Breast epithelium (tissue), 4 donors: ENCODE results near the gene MTHFD2L. TPM values are rescaled to one million over a fixed set of nuclear protein-coding genes. Genes with fewer than 3 reads are reported as not detected.
"Not testable (repeated sequence)": the region's sequence is repeated elsewhere in the genome, so short reads cannot be mapped to it uniquely, and the experiment has no call there.

ENCODE experiments used
- DNase-seq, 2 donors: peaks; one replicate each; pipeline ENCODE4 v3.0.0-alpha.2; 2019; ENCODE audit warnings: low spot score in 2 of 2
- H3K27ac ChIP-seq, 2 donors: fragments of 200-600 bp; sonication (generic) in 1 of 2; one replicate each; pipeline ENCODE4 v1.5.1; 2016 to 2019; ENCODE audit warnings: mild to moderate bottlenecking in 1 of 2
- H3K27me3 ChIP-seq, 2 donors: fragments of 200-600 bp; sonication (generic) in 1 of 2; one replicate each; pipeline versions ENCODE4 v1.5.1 to v1.6.0; 2017 to 2019; ENCODE audit warnings: control low read depth in 1 of 2, mild to moderate bottlenecking in 1 of 2
- H3K36me3 ChIP-seq: fragments of 200-600 bp; one replicate; pipeline ENCODE4 v1.5.1; 2019
- H3K4me1 ChIP-seq, 2 donors: fragments of 200-600 bp; sonication (generic); one replicate each; pipeline ENCODE4 v1.5.1; 2016 to 2019; ENCODE audit warnings: control low read depth in 1 of 2
- H3K4me3 ChIP-seq, 3 donors: fragments of 200-600 bp; sonication (generic); 1 replicate in 2 of 3; 2 replicates in 1 of 3; pipeline ENCODE4 v1.5.1; 2016 to 2019; ENCODE audit warnings: mild to moderate bottlenecking in 3 of 3, moderate library complexity in 2 of 3
- H3K9me3 ChIP-seq, 2 donors: fragments of 200-600 bp; sonication (generic) in 1 of 2; one replicate each; pipeline ENCODE4 v1.5.1; 2016 to 2019; ENCODE audit warnings: control low read depth in 1 of 2
- POLR2A ChIP-seq: fragments of 450-650 bp; IDR thresholded peaks from one replicate; pipeline ENCODE4 v1.6.1; 2016; ENCODE audit warnings: antibody characterized with exemption, mild to moderate bottlenecking, moderate library complexity
- POLR2AphosphoS5 ChIP-seq, 3 donors: sonication (generic); formaldehyde crosslinking; IDR thresholded peaks; one replicate each; pipeline ENCODE4 v1.6.1; 2017; ENCODE audit warnings: antibody characterized with exemption in 3 of 3
- intact Hi-C: fragments of 100-400 bp; cut with DNase I; formaldehyde crosslinking; loops from one replicate; pipeline ENCODE4 v1.15.1; 2023; ENCODE audit warnings: low total_unique reads
- total RNA-seq, 3 donors: library from RNA; depleted of rRNA; stranded (reverse); fragments of >200 nt; gene quantifications; one replicate each; pipeline ENCODE4 v1.1.0, GENCODE V29; 2016
- TF ChIP-seq, protein P1 (sequence below), 3 donors: fragments of 450-650 bp; IDR thresholded peaks; one replicate each; pipeline ENCODE4 v1.5.1; 2016 to 2017; ENCODE audit warnings: antibody characterized with exemption in 3 of 3, mild to moderate bottlenecking in 3 of 3, moderate library complexity in 3 of 3

MTHFD2L gene
- total RNA-seq, 3 donors from 2014 or later, result 20.5 to 48.1 (median 29.2) TPM

DNA sequence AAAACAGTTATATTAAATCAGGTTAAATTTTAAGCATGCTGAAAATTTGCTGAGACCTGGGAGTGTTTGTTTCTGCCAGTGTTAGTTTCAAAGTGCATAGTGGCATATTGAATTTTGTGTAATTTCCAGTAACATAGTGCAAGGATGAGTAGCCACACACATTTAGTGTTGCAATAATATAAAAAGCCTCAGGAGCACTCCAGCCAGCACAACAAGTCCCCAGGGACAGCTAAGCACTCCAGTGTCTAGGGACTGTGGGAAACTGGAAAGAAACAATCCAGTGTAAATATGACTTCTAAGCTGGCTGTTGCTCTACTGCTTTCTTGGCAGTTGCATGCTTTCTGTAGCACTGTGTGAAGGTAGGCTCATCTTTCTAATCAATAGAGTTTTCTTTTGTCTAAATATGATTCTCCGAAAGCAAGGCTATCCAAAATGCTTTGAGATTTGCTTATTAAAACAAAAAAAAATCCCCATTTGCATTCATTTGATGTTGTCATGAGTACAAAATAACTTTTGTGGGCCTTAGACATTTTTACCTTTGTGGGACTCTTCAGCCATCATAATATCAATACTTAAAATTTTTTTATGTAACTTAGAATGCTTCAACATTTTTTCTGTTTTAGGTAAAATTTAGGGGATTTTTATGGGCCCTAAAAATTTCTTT, 34.7 kb upstream of the MTHFD2L start:
- H3K36me3 ChIP-seq, result no peaks in the 10 kb centered on the region
- no peaks in the 10 kb centered on the region for H3K9me3 ChIP-seq
- H3K27ac ChIP-seq, result peak overlapping the region in 1 of 2 donors; percentile 8
- H3K27me3 ChIP-seq, result no peaks in the 10 kb centered on the region
- H3K4me3 ChIP-seq, result no peak overlapping the region
- TF ChIP-seq POLR2A, result no peak
- TF ChIP-seq, protein P1, sequence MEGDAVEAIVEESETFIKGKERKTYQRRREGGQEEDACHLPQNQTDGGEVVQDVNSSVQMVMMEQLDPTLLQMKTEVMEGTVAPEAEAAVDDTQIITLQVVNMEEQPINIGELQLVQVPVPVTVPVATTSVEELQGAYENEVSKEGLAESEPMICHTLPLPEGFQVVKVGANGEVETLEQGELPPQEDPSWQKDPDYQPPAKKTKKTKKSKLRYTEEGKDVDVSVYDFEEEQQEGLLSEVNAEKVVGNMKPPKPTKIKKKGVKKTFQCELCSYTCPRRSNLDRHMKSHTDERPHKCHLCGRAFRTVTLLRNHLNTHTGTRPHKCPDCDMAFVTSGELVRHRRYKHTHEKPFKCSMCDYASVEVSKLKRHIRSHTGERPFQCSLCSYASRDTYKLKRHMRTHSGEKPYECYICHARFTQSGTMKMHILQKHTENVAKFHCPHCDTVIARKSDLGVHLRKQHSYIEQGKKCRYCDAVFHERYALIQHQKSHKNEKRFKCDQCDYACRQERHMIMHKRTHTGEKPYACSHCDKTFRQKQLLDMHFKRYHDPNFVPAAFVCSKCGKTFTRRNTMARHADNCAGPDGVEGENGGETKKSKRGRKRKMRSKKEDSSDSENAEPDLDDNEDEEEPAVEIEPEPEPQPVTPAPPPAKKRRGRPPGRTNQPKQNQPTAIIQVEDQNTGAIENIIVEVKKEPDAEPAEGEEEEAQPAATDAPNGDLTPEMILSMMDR (IDR thresholded peaks at IDR 0.05), result no peak
- no peak for DNase-seq
- intact Hi-C loops, result no loop called here
- H3K4me1 ChIP-seq, result no peaks in the 10 kb centered on the region

DNA sequence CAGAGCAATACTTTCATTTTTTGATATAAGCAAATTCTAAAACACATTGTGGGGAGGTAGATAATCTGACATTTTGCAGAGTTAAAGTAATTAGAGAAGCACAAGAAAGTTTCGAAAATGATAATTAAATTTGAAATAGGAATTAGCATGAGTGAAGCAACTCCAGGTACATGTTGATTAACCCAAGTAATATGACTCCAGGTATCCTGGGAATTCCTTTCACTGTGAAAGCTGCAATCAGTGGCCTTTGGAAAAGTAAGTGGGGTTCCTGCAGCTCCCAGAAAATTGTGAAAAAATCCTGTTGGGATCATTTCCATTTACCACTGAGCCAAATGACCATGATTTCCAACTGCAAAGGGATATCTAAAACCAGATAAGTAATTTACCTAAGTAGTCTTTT, 32.9 kb upstream of the MTHFD2L start:
- H3K9me3 ChIP-seq, result no peaks in the 10 kb centered on the region
- H3K36me3 ChIP-seq, result no peaks in the 10 kb centered on the region
- DNase-seq, result no peak
- TF ChIP-seq, protein P1 (IDR thresholded peaks at IDR 0.05), result no peak
- TF ChIP-seq POLR2A (no peak), POLR2AphosphoS5 (IDR thresholded peaks at IDR 0.05) (no peak)
- H3K4me1 ChIP-seq, result no peaks in the 10 kb centered on the region
- no peaks in the 10 kb centered on the region for H3K27me3 ChIP-seq
- intact Hi-C loops, result no loop called here
- H3K4me3 ChIP-seq, result no peak overlapping the region
- H3K27ac ChIP-seq, result no peak overlapping the region

DNA sequence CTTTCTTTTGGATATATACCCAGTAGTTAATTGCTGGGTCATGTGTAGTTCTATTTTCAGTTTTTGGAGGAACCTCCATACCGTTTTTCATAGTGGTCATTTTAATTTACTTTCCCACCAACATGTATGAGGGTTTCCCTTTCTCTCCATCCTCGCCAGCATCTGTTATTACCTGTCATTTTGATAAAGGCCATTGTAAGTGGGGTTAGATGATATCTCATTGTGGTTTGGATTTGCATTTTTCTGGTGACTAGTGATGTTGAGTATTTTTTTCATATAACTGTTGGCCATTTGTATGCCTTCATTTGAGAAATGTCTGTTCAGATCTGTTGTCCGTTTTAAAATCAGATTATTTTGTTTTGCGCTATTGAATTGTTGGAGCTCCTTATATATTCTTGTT, 30.2 kb upstream of the MTHFD2L start:
- H3K27ac ChIP-seq, result no peak overlapping the region
- H3K36me3 ChIP-seq, result no peaks in the 10 kb centered on the region
- no peak overlapping the region for H3K4me3 ChIP-seq
- DNase-seq, result no peak
- intact Hi-C loops, result no loop called here
- no peaks in the 10 kb centered on the region for H3K27me3 ChIP-seq
- no peaks in the 10 kb centered on the region for H3K9me3 ChIP-seq
- TF ChIP-seq POLR2A, result no peak
- TF ChIP-seq, protein P1 (IDR thresholded peaks at IDR 0.05), result no peak
- TF ChIP-seq POLR2AphosphoS5 (IDR thresholded peaks at IDR 0.05), result no peak
- no peaks in the 10 kb centered on the region for H3K4me1 ChIP-seq

DNA sequence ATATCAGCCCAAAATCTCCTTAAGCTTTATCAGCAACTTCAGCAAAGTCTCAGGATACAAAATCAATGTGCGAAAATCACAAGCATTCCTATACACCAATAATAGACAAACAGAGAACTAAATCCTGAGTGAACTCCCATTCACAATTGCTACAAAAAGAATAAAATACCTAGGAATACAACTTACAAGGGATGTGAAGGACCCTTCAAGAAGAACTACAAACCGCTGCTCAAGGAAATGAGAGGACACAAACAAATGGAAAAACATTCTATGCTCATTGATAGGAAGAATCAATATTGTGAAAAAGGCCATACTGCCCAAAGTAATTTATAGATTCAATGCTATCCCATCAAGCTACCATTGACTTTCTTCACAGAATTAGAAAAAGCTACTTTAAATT, 27.1 kb upstream of the MTHFD2L start:
- intact Hi-C loops, H3K27me3 ChIP-seq, H3K4me3 ChIP-seq, H3K36me3 ChIP-seq, H3K9me3 ChIP-seq, H3K27ac ChIP-seq, DNase-seq, H3K4me1 ChIP-seq: not testable (repeated sequence)

DNA sequence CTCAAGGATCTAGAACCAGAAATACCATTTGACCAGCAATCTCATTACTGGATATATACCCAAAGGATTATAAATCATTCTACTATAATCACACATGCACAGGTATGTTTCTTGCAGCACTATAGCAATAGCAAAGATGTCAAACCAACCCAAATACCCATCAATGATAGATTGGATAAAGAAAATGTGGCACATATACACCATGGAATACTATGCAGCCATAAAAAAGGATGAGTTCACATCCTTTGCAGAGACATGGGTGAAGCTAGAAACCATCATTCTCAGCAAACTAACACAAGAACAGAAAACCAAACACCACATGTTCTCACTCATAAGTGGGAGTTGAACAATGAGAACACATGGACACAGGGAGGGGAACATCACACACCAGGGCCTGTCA, 25.7 kb upstream of the MTHFD2L start:
- intact Hi-C loops, H3K27me3 ChIP-seq, H3K4me1 ChIP-seq, H3K36me3 ChIP-seq, H3K4me3 ChIP-seq, DNase-seq, H3K9me3 ChIP-seq: not testable (repeated sequence)
- peak overlapping the region in 1 of 2 donors; percentile 2 for H3K27ac ChIP-seq

DNA sequence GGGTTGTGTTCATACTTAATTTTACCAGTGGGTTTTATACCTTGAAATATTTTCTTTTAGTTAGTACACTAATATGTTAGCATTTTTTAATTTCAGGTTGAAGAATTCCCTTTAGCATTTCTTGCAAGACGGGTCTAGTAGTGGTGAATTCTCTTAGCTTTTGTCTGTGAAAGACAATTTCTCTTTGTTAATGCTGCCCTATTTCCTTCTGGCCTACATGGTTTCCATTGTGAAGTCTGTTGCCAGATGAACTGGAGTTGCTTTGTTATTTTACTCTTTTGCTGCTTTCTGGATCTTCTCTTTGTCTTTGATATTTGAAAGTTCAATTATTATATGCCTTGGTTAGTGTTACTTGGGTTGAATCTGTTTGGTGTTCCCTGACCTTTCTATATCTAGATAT, 25.0 kb upstream of the MTHFD2L start:
- H3K9me3 ChIP-seq, result no peaks in the 10 kb centered on the region
- H3K27ac ChIP-seq, result peak overlapping the region in 1 of 2 donors; percentile 68
- H3K4me1 ChIP-seq, result no peaks in the 10 kb centered on the region
- TF ChIP-seq, protein P1 (IDR thresholded peaks at IDR 0.05), result no peak
- TF ChIP-seq POLR2AphosphoS5 (IDR thresholded peaks at IDR 0.05), result no peak
- no peak for TF ChIP-seq POLR2A
- H3K36me3 ChIP-seq, result no peaks in the 10 kb centered on the region
- H3K4me3 ChIP-seq, result no peak overlapping the region
- DNase-seq, result no peak
- intact Hi-C loops, result no loop called here
- no peaks in the 10 kb centered on the region for H3K27me3 ChIP-seq
